ENCODE results near the gene LTA.

LTA gene

DNA sequence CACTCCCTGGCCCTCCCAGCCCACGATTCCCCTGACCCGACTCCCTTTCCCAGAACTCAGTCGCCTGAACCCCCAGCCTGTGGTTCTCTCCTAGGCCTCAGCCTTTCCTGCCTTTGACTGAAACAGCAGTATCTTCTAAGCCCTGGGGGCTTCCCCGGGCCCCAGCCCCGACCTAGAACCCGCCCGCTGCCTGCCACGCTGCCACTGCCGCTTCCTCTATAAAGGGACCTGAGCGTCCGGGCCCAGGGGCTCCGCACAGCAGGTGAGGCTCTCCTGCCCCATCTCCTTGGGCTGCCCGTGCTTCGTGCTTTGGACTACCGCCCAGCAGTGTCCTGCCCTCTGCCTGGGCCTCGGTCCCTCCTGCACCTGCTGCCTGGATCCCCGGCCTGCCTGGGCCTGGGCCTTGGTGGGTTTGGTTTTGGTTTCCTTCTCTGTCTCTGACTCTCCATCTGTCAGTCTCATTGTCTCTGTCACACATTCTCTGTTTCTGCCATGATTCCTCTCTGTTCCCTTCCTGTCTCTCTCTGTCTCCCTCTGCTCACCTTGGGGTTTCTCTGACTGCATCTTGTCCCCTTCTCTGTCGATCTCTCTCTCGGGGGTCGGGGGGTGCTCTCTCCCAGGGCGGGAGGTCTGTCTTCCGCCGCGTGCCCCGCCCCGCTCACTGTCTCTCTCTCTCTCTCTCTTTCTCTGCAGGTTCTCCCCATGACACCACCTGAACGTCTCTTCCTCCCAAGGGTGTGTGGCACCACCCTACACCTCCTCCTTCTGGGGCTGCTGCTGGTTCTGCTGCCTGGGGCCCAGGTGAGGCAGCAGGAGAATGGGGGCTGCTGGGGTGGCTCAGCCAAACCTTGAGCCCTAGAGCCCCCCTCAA lies at the start of gene LTA:
Gene LTA (plus strand): TSS at position 249 of the 871 bp plus-strand sequence. CDS start 454 bp downstream, at position 703.
- in situ Hi-C loops (cut with MboI; ENCODE audit: low pct_unique_long_range_greater_than_20kb, low sequenced_read_pairs, unreplicated experiment) = no loop called here
- no peak for DNase-seq (ENCODE audit: low spot score)
- TF ChIP-seq, protein P1, sequence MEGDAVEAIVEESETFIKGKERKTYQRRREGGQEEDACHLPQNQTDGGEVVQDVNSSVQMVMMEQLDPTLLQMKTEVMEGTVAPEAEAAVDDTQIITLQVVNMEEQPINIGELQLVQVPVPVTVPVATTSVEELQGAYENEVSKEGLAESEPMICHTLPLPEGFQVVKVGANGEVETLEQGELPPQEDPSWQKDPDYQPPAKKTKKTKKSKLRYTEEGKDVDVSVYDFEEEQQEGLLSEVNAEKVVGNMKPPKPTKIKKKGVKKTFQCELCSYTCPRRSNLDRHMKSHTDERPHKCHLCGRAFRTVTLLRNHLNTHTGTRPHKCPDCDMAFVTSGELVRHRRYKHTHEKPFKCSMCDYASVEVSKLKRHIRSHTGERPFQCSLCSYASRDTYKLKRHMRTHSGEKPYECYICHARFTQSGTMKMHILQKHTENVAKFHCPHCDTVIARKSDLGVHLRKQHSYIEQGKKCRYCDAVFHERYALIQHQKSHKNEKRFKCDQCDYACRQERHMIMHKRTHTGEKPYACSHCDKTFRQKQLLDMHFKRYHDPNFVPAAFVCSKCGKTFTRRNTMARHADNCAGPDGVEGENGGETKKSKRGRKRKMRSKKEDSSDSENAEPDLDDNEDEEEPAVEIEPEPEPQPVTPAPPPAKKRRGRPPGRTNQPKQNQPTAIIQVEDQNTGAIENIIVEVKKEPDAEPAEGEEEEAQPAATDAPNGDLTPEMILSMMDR (IDR thresholded peaks at IDR 0.05; ENCODE audit: extremely low read depth, insufficient read depth, missing control alignments) = no peak

DNA sequence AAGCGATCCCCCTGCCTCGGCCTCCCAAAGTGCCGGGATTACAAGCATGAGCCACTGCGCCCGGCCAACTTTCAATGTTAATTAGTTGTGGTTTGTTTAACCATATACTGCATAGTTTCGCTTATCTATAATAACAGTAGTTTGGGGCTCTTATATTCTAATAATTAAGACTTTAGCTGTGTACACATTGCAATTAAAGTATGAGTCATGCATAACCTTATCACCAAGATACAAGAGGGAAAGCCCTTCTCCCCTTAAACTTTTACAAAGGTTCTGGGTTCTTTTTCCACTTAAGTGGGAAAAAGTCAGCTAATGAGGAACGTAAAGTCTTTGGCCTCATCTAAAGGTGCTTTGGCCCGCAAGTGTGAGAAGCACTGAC lies 46.5 kb upstream of the LTA start:
- in situ Hi-C loops (cut with MboI; ENCODE audit: low pct_unique_long_range_greater_than_20kb, low sequenced_read_pairs, unreplicated experiment) = no loop called here
- no peak for DNase-seq (ENCODE audit: low spot score)
- TF ChIP-seq, protein P1 (IDR thresholded peaks at IDR 0.05; ENCODE audit: extremely low read depth, insufficient read depth, missing control alignments) = no peak

GRCh38 chr6:31525932-31526591 lies 46.0 kb upstream of the LTA start:
- TF ChIP-seq, protein P1 (IDR thresholded peaks at IDR 0.05; ENCODE audit: extremely low read depth, insufficient read depth, missing control alignments) = no peak
- no peak for DNase-seq (ENCODE audit: low spot score)
- in situ Hi-C loops (cut with MboI; ENCODE audit: low pct_unique_long_range_greater_than_20kb, low sequenced_read_pairs, unreplicated experiment) = no loop called here

DNA sequence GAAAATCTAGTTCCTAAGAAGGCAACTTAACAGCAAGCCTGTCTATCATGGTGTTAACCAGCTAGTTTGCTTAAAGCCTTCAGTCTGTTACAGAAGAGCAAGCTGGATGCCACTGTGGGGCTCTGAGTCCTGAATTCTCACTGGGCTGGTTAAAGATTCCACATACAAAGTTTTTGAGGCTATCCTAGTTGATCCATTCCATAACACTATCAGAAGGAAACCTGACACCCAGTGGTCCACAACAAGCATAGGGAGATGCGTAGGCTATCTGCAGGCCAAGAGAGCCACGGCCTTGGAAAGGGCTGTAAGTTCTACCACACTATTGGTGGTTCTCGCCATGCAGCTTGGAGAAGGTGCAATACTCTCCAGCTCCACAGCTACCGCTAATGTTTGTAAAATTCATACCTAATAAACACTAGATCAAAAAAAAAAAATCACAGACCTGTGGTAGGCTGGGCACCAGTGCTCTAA lies 43.7 kb upstream of the LTA start:
- in situ Hi-C loops (cut with MboI; ENCODE audit: low pct_unique_long_range_greater_than_20kb, low sequenced_read_pairs, unreplicated experiment) = no loop called here
- TF ChIP-seq, protein P1 (IDR thresholded peaks at IDR 0.05; ENCODE audit: extremely low read depth, insufficient read depth, missing control alignments) = no peak
- no peak for DNase-seq (ENCODE audit: low spot score)

DNA sequence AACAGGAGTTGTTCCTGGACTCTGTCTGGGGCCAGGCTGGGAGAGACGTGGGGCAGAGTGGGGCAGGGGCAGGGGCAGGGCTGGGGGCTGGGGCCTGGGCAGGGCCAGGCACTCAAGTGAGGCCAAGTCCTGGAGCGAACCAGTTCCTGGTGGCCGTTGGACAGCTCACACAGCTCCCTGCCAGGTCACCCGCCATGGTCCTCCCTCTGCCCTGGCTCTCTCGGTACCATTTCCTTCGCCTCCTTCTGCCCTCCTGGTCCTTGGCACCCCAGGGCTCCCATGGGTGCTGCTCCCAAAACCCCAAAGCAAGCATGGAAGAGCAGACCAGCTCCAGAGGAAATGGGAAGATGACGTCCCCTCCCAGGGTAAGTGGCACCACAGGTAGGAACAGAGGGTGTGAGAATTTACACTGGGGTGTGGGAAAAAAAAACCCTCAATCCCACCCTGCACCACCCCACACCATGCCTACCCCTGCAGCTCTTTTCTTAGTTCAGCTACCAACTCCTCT lies 43.2 kb upstream of the LTA start, which contains the start of gene MCCD1:
Gene MCCD1 (plus strand): TSS at position 142 of the 508 bp plus-strand sequence. CDS start 53 bp downstream, at position 195.
- in situ Hi-C loops (cut with MboI; ENCODE audit: low pct_unique_long_range_greater_than_20kb, low sequenced_read_pairs, unreplicated experiment) = no loop called here
- TF ChIP-seq, protein P1 (IDR thresholded peaks at IDR 0.05; ENCODE audit: extremely low read depth, insufficient read depth, missing control alignments) = no peak
- DNase-seq (ENCODE audit: low spot score) = no peak

DNA sequence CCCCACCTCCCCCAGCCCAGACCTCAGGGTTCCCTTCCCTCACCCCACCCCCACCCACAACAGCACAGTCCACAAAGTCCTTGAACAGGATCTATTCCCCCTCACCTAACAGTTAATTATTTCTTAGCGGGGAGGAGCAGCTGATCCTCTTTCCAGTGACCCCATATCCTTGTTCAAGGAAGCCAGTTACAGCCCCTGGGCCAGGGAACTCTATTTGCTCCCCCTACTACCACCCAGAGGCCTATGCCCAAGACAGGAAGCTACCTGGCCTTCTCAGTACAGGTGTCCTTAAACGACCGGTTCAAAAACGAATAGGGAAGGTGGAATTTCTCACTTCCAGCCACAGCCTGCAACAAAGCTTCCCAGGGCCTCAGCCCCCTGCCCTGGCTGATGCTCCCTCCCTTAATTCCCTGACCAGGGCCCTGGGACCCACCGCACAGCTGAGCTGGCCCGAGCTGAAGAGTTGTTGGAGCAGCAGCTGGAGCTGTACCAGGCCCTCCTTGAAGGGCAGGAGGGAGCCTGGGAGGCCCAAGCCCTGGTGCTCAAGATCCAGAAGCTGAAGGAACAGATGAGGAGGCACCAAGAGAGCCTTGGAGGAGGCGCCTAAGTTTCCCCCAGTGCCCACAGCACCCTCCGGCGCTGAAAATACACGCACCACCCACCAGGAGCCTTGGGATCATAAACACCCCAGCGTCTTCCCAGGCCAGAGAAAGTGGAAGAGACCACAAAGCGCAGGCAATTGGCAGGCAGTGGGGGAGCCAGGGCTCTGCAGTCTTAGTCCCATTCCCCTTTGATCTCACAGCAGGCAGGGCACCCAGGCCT lies 42.5 kb upstream of the LTA start:
- DNase-seq (ENCODE audit: low spot score) = no peak
- in situ Hi-C loops (cut with MboI; ENCODE audit: low pct_unique_long_range_greater_than_20kb, low sequenced_read_pairs, unreplicated experiment) = no loop called here
- TF ChIP-seq, protein P1 (IDR thresholded peaks at IDR 0.05; ENCODE audit: extremely low read depth, insufficient read depth, missing control alignments) = no peak

Measured in GM13977 (cell line).